Middle frontal gyrus (tissue), 1 donor: ENCODE data around the gene TPSB2.
"Not testable (repeated sequence)": the region's sequence is repeated elsewhere in the genome, so short reads cannot be mapped to it uniquely, and the experiment has no call there.

ENCODE experiments used
- DNase-seq: peaks from one replicate; pipeline ENCODE4 v3.0.0-alpha.2; 2015; ENCODE audit warnings: low spot score; ENCODE audit errors: extremely low spot score

The TPSB2 gene

GRCh38 chr16:1202274-1202673, 27.7 kb downstream of the TPSB2 start:
- no peak for DNase-seq

GRCh38 chr16:1201444-1201843, 28.5 kb downstream of the TPSB2 start:
- no peak for DNase-seq

- no peak for DNase-seq
Measured at GRCh38 chr16:1200014-1200627, 29.9 kb downstream of the TPSB2 start.

- no peak for DNase-seq
Measured at GRCh38 chr16:1199347-1200013, 30.5 kb downstream of the TPSB2 start.

- not testable (repeated sequence) for DNase-seq
Measured at GRCh38 chr16:1198671-1199346, 31.2 kb downstream of the TPSB2 start.

GRCh38 chr16:1198194-1198593, 31.8 kb downstream of the TPSB2 start:
- DNase-seq = no peak

GRCh38 chr16:1197237-1197866, 32.6 kb downstream of the TPSB2 start:
- DNase-seq = no peak

- DNase-seq = no peak
Measured at GRCh38 chr16:1196494-1196893, 33.5 kb downstream of the TPSB2 start.

GRCh38 chr16:1195393-1195666, 34.7 kb downstream of the TPSB2 start:
- DNase-seq = no peak

- DNase-seq = no peak
Measured at GRCh38 chr16:1194665-1195392, 35.2 kb downstream of the TPSB2 start.

- no peak for DNase-seq
Measured at GRCh38 chr16:1193825-1194581, 36.0 kb downstream of the TPSB2 start.

GRCh38 chr16:1193143-1193824, 36.7 kb downstream of the TPSB2 start:
- peak; percentile 14 for DNase-seq

GRCh38 chr16:1192384-1193073, 37.5 kb downstream of the TPSB2 start:
- no peak for DNase-seq

GRCh38 chr16:1190789-1191188, 39.2 kb downstream of the TPSB2 start:
- DNase-seq = not testable (repeated sequence)

GRCh38 chr16:1189455-1189854, 40.5 kb downstream of the TPSB2 start:
- DNase-seq = no peak

- DNase-seq = no peak
Measured at GRCh38 chr16:1188432-1189189, 41.4 kb downstream of the TPSB2 start.

GRCh38 chr16:1185460-1186207, 44.4 kb downstream of the TPSB2 start:
- not testable (repeated sequence) for DNase-seq

GRCh38 chr16:1184980-1185379, 45.0 kb downstream of the TPSB2 start:
- DNase-seq = no peak
